RWPE2 (cell line): ENCODE results near the gene RERE.
"Not testable (repeated sequence)": the region's sequence is repeated elsewhere in the genome, so short reads cannot be mapped to it uniquely, and the experiment has no call there.

Source experiments
- ATAC-seq: fragments of 200-7000 bp; cut with Tn5 transposase; 3 replicates; pipeline ENCODE4 v1.9.1; 2021; ENCODE audit warnings: low read depth
- DNase-seq: peaks from one replicate; pipeline ENCODE4 v3.0.0-alpha.2; 2020; ENCODE audit warnings: low spot score
- H3K27ac ChIP-seq: fragments of 450-650 bp; 2 replicates; pipeline ENCODE4 v1.5.1; 2017; ENCODE audit warnings: mild to moderate bottlenecking; ENCODE audit not compliant: poor library complexity, severe bottlenecking
- H3K27me3 ChIP-seq: fragments of 250-450 bp; sonication (Bioruptor Pico); 2 replicates; pipeline ENCODE4 v1.5.1; 2021; ENCODE audit warnings: mild to moderate bottlenecking, moderate library complexity; ENCODE audit not compliant: insufficient read depth, poor library complexity, severe bottlenecking
- H3K36me3 ChIP-seq: fragments of 250-450 bp; sonication (Bioruptor Pico); 2 replicates; pipeline ENCODE4 v1.5.1; 2020; ENCODE audit warnings: low read depth, mild to moderate bottlenecking, moderate library complexity
- H3K4me1 ChIP-seq: fragments of 250-450 bp; sonication (Bioruptor Pico); 2 replicates; pipeline ENCODE4 v1.5.1; 2021; ENCODE audit warnings: mild to moderate bottlenecking, moderate library complexity; ENCODE audit not compliant: insufficient read depth, poor library complexity, severe bottlenecking
- H3K4me3 ChIP-seq: fragments of 250-450 bp; sonication (Bioruptor Pico); 2 replicates; pipeline ENCODE4 v1.5.1; 2021; ENCODE audit warnings: mild to moderate bottlenecking, moderate library complexity; ENCODE audit not compliant: severe bottlenecking
- H3K9me3 ChIP-seq: fragments of 250-450 bp; sonication (Bioruptor Pico); 2 replicates; pipeline ENCODE4 v1.5.1; 2021; ENCODE audit warnings: mild to moderate bottlenecking, moderate library complexity; ENCODE audit not compliant: severe bottlenecking
- CTCF ChIP-seq: fragments of 450-650 bp; IDR thresholded peaks from one replicate; pipeline ENCODE4 v1.5.1; 2017; ENCODE audit warnings: mild to moderate bottlenecking, moderate library complexity; ENCODE audit not compliant: poor library complexity, severe bottlenecking

The RERE gene

DNA sequence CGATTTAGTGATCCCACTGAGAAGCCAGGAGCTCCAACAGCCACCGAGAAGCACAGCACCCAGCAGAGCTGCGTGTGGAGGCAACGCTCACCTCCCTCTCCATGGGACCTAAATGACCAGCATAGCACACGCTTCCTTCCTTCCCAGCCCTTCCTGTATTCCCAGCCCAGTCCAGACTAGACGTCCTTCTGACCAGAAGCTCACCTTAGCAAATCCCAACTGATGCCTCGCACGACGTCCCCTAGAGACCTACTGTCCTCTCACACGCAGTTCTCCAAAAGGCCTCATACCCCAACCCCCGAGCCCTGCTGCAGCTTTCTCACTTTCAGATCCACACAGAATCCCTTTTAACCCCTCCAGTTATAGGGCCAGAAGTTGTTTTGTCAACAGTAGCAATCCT, 367.1 kb downstream of the RERE start:
- DNase-seq, result no peak
- no peaks in the 10 kb centered on the region for H3K4me1 ChIP-seq
- ATAC-seq, result no peak
- H3K36me3 ChIP-seq, result no peaks in the 10 kb centered on the region
- TF ChIP-seq CTCF, result no peak
- no peak overlapping the region for H3K27ac ChIP-seq
- H3K27me3 ChIP-seq, result no peaks in the 10 kb centered on the region
- no peak overlapping the region for H3K4me3 ChIP-seq
- peaks cover 2% of the 10 kb centered on the region for H3K9me3 ChIP-seq

- no peak overlapping the region for H3K27ac ChIP-seq
Observed at GRCh38 chr1:8448911-8449661, 368.4 kb downstream of the RERE start.

DNA sequence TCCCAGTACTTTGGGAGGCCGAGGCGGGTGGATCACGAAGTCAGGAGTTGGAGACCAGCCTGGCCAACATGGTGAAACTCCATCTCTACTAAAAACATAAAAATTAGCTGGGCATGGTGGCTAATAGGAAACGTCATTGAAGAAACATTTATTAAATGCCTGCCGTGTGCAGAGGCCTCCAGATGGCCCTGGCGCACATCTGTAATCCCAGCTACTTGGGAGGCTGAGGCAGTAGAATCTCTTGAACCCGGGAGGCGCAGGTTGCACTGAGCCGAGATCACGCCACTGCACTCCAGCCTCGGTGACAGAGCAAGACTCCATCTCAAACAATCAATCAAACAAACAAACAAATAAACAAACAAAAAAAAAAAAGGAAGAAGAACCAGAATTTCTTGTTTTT, 368.9 kb downstream of the RERE start:
- not testable (repeated sequence) for H3K27me3 ChIP-seq, H3K9me3 ChIP-seq, H3K36me3 ChIP-seq, H3K27ac ChIP-seq, H3K4me1 ChIP-seq, H3K4me3 ChIP-seq, ATAC-seq, DNase-seq

More at GRCh38 chr1:8448911-8449661, 368.4 kb downstream of the RERE start:
- ATAC-seq, result no peak
- no peak for TF ChIP-seq CTCF
- Histone ChIP-seq H3K9me3 (peaks cover 2% of the 10 kb centered on the region), H3K36me3 (no peaks in the 10 kb centered on the region), H3K4me1 (no peaks in the 10 kb centered on the region), H3K27me3 (no peaks in the 10 kb centered on the region), H3K4me3 (no peak overlapping the region)
- DNase-seq, result no peak

GRCh38 chr1:8447616-8448150, 369.8 kb downstream of the RERE start:
- Histone ChIP-seq H3K36me3 (no peaks in the 10 kb centered on the region), H3K9me3 (peaks cover 2% of the 10 kb centered on the region), H3K27me3 (no peaks in the 10 kb centered on the region), H3K4me1 (no peaks in the 10 kb centered on the region), H3K27ac (no peak overlapping the region), H3K4me3 (no peak overlapping the region)
- ATAC-seq (no peak), DNase-seq (no peak)
- no peak for TF ChIP-seq CTCF

DNA sequence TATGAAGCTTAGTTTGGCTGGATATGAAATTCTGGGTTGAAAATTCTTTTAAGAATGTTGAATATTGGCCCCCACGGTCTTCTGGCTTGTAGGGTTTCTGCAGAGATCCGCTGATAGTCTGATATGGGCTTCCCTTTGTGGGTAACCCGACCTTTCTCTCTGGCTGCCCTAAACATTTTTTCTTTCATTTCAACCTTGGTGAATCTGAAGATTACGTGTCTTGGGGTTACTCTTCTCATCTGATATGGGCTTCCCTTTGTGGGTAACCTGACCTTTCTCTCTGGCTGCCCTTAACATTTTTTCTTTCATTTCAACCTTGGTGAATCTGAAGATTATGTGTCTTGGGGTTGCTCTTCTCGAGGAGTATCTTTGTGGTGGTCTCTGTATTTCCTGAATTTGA, 371.3 kb downstream of the RERE start:
- not testable (repeated sequence) for H3K27ac ChIP-seq, H3K4me1 ChIP-seq, ATAC-seq, H3K27me3 ChIP-seq, H3K4me3 ChIP-seq, DNase-seq, H3K36me3 ChIP-seq, H3K9me3 ChIP-seq

DNA sequence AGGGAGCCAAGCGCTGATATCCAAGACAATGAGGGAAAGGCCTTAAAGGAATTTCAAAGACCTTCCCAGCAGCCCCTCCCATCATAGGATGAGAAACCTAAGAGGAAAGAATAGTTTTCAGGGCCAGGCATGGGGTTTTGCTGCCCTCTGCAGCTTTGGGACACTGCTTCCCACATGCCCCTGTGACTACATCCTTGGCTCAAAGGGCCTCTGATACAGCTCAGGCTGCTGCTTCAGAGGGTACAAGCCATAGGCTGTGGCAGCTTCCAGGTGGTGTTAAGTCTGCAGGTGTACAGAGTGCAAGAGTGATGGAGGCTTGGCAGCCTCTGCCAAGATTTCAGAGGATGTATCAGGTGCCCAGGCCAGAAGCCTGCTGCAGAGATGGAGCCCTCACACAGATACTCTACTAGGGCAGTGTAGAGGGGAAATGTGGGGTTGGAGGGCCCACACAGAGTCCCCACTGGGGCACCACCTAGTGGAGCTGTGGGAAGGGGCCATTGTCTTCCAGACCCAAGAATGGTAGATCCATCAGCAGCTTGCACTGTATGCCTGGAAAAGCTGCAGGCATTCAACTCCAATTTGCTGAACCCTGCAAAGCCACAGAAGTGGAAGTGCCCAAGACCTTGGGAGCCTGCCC, 373.8 kb downstream of the RERE start:
- no peak for ATAC-seq
- Histone ChIP-seq H3K9me3 (peaks cover 2% of the 10 kb centered on the region), H3K4me3 (no peak overlapping the region), H3K4me1 (no peaks in the 10 kb centered on the region), H3K27ac (no peak overlapping the region), H3K36me3 (no peaks in the 10 kb centered on the region), H3K27me3 (no peaks in the 10 kb centered on the region)
- TF ChIP-seq CTCF, result no peak
- DNase-seq, result no peak
